IMR-90 (cell line): ENCODE measurements around the gene ABCC3. TPM values are rescaled to one million over a fixed set of nuclear protein-coding genes. Genes with fewer than 3 reads are reported as not detected.

Experiments
- ATAC-seq: fragments of 200-7000 bp; cut with Tn5 transposase; 2 replicates; pipeline ENCODE4 v1.9.1; 2020; ENCODE audit warnings: low read depth, mild to moderate bottlenecking, moderate library complexity
- BruUV-seq: library from RNA; stranded (reverse); fragments of 400-500 nt; replicated peaks from 2 replicates; lab custom pipeline; 2021; lab: Mats Ljungman, UMichigan
- CTCF ChIA-PET: fragments of 300-600 bp; formaldehyde crosslinking; extraction: SDS; loops from one replicate; lab custom pipeline; 2021; ENCODE audit warnings: antibody characterized with exemption; lab: Yijun Ruan, JAX
- POLR2A ChIA-PET: fragments of 300-600 bp; sonication (Branson Sonifier 250); formaldehyde crosslinking; loops from one replicate; lab custom pipeline; 2022; ENCODE audit warnings: antibody characterized with exemption; ENCODE audit not compliant: unreplicated experiment; lab: Charles Lee
- DNase-seq: peaks from one replicate; pipeline ENCODE4 v3.0.0; 2013
- H2AFZ ChIP-seq: replicated peaks from 2 replicates; pipeline ENCODE3; 2013; ENCODE audit warnings: low read length, mild to moderate bottlenecking; ENCODE audit not compliant: poor library complexity
- H2AK5ac ChIP-seq: 2 replicates; pipeline ENCODE4 v1.6.1; 2013; ENCODE audit warnings: low read depth, low read length, inconsistent platforms
- H2AK9ac ChIP-seq: replicated peaks from 2 replicates; pipeline ENCODE3; 2013; ENCODE audit warnings: mild to moderate bottlenecking, low read depth, low read length, moderate library complexity; ENCODE audit not compliant: poor library complexity
- H2BK120ac ChIP-seq: 2 replicates; pipeline ENCODE4 v1.6.1; 2013; ENCODE audit warnings: low read depth, low read length, inconsistent platforms
- H2BK15ac ChIP-seq: 3 replicates; pipeline ENCODE4 v1.6.1; 2013; ENCODE audit warnings: low read depth, low read length, inconsistent platforms
- H2BK20ac ChIP-seq: 2 replicates; pipeline ENCODE4 v1.6.1; 2013; ENCODE audit warnings: low read depth, mild to moderate bottlenecking, inconsistent platforms, low read length, moderate library complexity
- H2BK5ac ChIP-seq: 2 replicates; pipeline ENCODE4 v1.6.1; 2013; ENCODE audit warnings: mild to moderate bottlenecking, low read depth, low read length, inconsistent platforms; ENCODE audit not compliant: poor library complexity, severe bottlenecking
- H3K14ac ChIP-seq: replicated peaks from 2 replicates; pipeline ENCODE4 v1.6.1; 2013; ENCODE audit warnings: low read depth, low read length, inconsistent platforms
- H3K18ac ChIP-seq: 2 replicates; pipeline ENCODE4 v1.6.1; 2013; ENCODE audit warnings: low read depth, low read length, control low read depth
- H3K23ac ChIP-seq: 2 replicates; pipeline ENCODE4 v1.6.1; 2013; ENCODE audit warnings: low read depth, low read length, inconsistent platforms
- H3K27ac ChIP-seq: 2 replicates; pipeline ENCODE4 v1.5.1; 2013; ENCODE audit warnings: mild to moderate bottlenecking, control low read depth, low read length; ENCODE audit not compliant: insufficient read depth
- H3K27me3 ChIP-seq: 2 replicates; pipeline ENCODE4 v1.6.1; 2013; ENCODE audit warnings: low read length; ENCODE audit not compliant: control insufficient read depth, insufficient read depth
- H3K36me3 ChIP-seq: 2 replicates; pipeline ENCODE4 v1.6.1; 2013; ENCODE audit warnings: low read length, mixed read lengths; ENCODE audit not compliant: control insufficient read depth, insufficient read depth
- H3K4ac ChIP-seq: 2 replicates; pipeline ENCODE4 v1.6.1; 2013; ENCODE audit warnings: low read depth, low read length, inconsistent platforms
- H3K4me1 ChIP-seq: 2 replicates; pipeline ENCODE4 v1.6.1; 2013; ENCODE audit warnings: low read length, mixed read lengths; ENCODE audit not compliant: control insufficient read depth, insufficient read depth
- H3K4me2 ChIP-seq: 2 replicates; pipeline ENCODE4 v1.6.1; 2013; ENCODE audit warnings: low read depth, mild to moderate bottlenecking, control low read depth, low read length, moderate library complexity
- H3K4me3 ChIP-seq: 2 replicates; pipeline ENCODE4 v1.5.1; 2013; ENCODE audit warnings: low read depth, mild to moderate bottlenecking, control low read depth, low read length, moderate library complexity; ENCODE audit not compliant: insufficient read depth
- H3K56ac ChIP-seq: 2 replicates; pipeline ENCODE4 v1.6.1; 2013; ENCODE audit warnings: low read length, inconsistent platforms; ENCODE audit not compliant: insufficient read depth; ENCODE audit errors: extremely low read depth
- H3K79me1 ChIP-seq, 2 experiments: 2 replicates each; pipeline ENCODE4 v1.6.1; 2013; ENCODE audit warnings: low read length in 2 of 2, inconsistent platforms in 1 of 2, low read depth in 1 of 2
- H3K9ac ChIP-seq: 2 replicates; pipeline ENCODE4 v1.6.1; 2013; ENCODE audit warnings: low read depth, low read length, control low read depth
- H3K9me1 ChIP-seq: 2 replicates; pipeline ENCODE4 v1.6.1; 2013; ENCODE audit warnings: low read length, inconsistent platforms; ENCODE audit not compliant: insufficient read depth
- H3K9me3 ChIP-seq: 2 replicates; pipeline ENCODE4 v1.6.1; 2013; ENCODE audit warnings: low read length; ENCODE audit not compliant: control insufficient read depth, insufficient read depth
- H4K20me1 ChIP-seq: 2 replicates; pipeline ENCODE4 v1.6.1; 2013; ENCODE audit warnings: low read length, inconsistent platforms; ENCODE audit not compliant: insufficient read depth
- H4K5ac ChIP-seq: 2 replicates; pipeline ENCODE4 v1.6.1; 2013; ENCODE audit warnings: mild to moderate bottlenecking, low read depth, low read length, control low read depth
- H4K8ac ChIP-seq, 2 experiments: 2 replicates each; pipeline ENCODE4 v1.6.1; 2013; ENCODE audit warnings: low read depth in 2 of 2, low read length in 2 of 2, control low read depth in 1 of 2, inconsistent platforms in 1 of 2
- H4K91ac ChIP-seq: 2 replicates; pipeline ENCODE4 v1.6.1; 2013; ENCODE audit warnings: low read depth, low read length, inconsistent platforms; ENCODE audit not compliant: insufficient read depth
- POLR2A ChIP-seq: IDR thresholded peaks from 2 replicates; pipeline ENCODE4 v1.6.1; 2012; ENCODE audit warnings: mild to moderate bottlenecking, low read depth, low read length
- RAD21 ChIP-seq: IDR thresholded peaks from 2 replicates; pipeline ENCODE4 v1.6.1; 2012; ENCODE audit warnings: low read length, improper control_type of control experiment
- SMC3 ChIP-seq: fragments of 150-350 bp; IDR thresholded peaks from 2 replicates; pipeline ENCODE4 v1.6.1; 2016; ENCODE audit warnings: low read depth, mild to moderate bottlenecking, antibody characterized with exemption, low read length, moderate library complexity
- WGBS, 2 experiments: methylation state at CpG; one replicate each; pipeline versions ENCODE4 v1.1.5 to v1.1.7; 2013; ENCODE audit warnings: missing lambda C conversion rate in 2 of 2; ENCODE audit not compliant: insufficient read length in 1 of 2; ENCODE audit errors: extremely low coverage in 2 of 2; 5-methylcytosine and 5-hydroxymethylcytosine counted together
- dilution Hi-C: fragments of 300-500 bp; cut with HindIII; formaldehyde crosslinking; loops from one replicate; pipeline ENCODE4 v1.14.3; 2018; ENCODE audit warnings: low sequenced_read_pairs; ENCODE audit not compliant: unreplicated experiment
- in situ Hi-C: fragments of 300-500 bp; cut with MboI; formaldehyde crosslinking; loops from 3 replicates; pipeline ENCODE4 v1.14.3; 2019; ENCODE audit warnings: low sequenced_read_pairs, inconsistent platforms, mixed read lengths
- intact Hi-C: fragments of 100-400 bp; cut with micrococcal nuclease; formaldehyde crosslinking; loops from 2 replicates; pipeline ENCODE4 v1.10.0; 2022
- polyA plus RNA-seq, 3 experiments: library from polyadenylated mRNA; depleted of rRNA; stranded (reverse); fragments of >200 nt; gene quantifications; 2 replicates each; pipeline ENCODE4 v1.2.3, GENCODE V29; 2012; ENCODE audit warnings: low replicate concordance in 1 of 3
- total RNA-seq: library from RNA; depleted of rRNA; stranded (reverse); fragments of >200 nt; gene quantifications from 2 replicates; pipeline ENCODE4 v1.2.3, GENCODE V29; 2012

Gene ABCC3
- total and polyA plus RNA-seq, 2 of the 4 experiments (the other 2 are of a cell fraction) = 3.2 to 6.6 TPM

DNA sequence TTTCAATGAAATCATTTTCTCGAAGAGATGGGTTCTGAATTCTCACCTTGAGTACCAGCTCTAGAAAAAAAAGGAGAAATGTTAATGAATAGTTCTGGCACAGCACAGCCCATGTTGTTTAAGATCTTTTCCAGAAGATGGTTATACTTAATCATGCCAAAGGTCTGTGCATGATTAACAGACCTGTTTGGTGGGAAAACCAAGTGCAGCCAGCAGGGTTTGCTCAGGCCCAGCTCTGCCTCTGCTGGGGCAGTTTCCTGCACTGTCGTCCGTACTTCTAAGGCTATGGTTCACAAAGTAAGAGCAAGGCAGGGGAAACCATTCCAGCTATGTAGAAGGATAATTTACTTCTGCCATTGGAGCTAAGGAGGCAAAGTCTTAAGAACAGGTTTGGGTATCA lies 62.4 kb downstream of the ABCC3 start:
- Histone ChIP-seq H3K27me3 (no peaks in the 10 kb centered on the region), H3K9me3 (no peaks in the 10 kb centered on the region), H2AFZ (no peak overlapping the region), H2BK20ac (no peak overlapping the region), H3K18ac (no peak overlapping the region), H3K4me3 (no peak overlapping the region), H3K9ac (no peak overlapping the region), H2BK120ac (no peak overlapping the region), H2BK15ac (no peak overlapping the region), H4K91ac (no peak overlapping the region), H3K4me1 (peaks cover 23% of the 10 kb centered on the region), H3K4ac (no peak overlapping the region), H2AK9ac (no peak overlapping the region), H3K36me3 (peaks cover 29% of the 10 kb centered on the region), H2AK5ac (no peak overlapping the region), H3K14ac (no peak overlapping the region), H4K20me1 (peaks cover 4% of the 10 kb centered on the region; the same call in 1 of the 2 replicates), H4K8ac (no peak overlapping the region), H3K79me1 (peaks cover 7 to 41% of the 10 kb centered on the region in 2 experiments; a peak in 3 of 4 replicates), H3K56ac (no peak overlapping the region), H3K27ac (no peak overlapping the region), H3K23ac (no peak overlapping the region), H2BK5ac (no peak overlapping the region), H3K4me2 (no peak overlapping the region), H3K9me1 (peaks cover 8% of the 10 kb centered on the region), H4K5ac (no peak overlapping the region)
- ChIA-PET POLR2A (no interaction called here), CTCF (interaction anchor here (0.5 to 1.3 kb wide), 2 partner anchors 146 to 285 kb away, joined by 4 to 6 read pairs; no protein-coding TSS in a partner anchor)
- DNase-seq (no peak), ATAC-seq (no peak)
- no CpG with 5 or more reads among the region's 3 CpGs for WGBS, 2 experiments
- in situ Hi-C loops = loop anchor here (10.0 kb wide), 1 partner anchor 212 kb away; no protein-coding TSS in a partner anchor
- BruUV-seq = no TSS peak
- TF ChIP-seq POLR2A (no peak), SMC3 (no peak), RAD21 (no peak)
- intact Hi-C loops = no loop called here
- dilution Hi-C loops = no loop called here
